HG03460 (cell line): ENCODE data around the gene SMYD3.
"Not testable (repeated sequence)": the region's sequence is repeated elsewhere in the genome, so short reads cannot be mapped to it uniquely, and the experiment has no call there.

Experiments used
- ATAC-seq: cut with Tn5 transposase; IDR thresholded peaks from one replicate; pipeline ENCODE4 v1.9.1; 2021; ENCODE audit not compliant: unreplicated experiment

SMYD3 gene

GRCh38 chr1:246078888-246079252 lies 428.2 kb downstream of the SMYD3 start:
- ATAC-seq: no peak

DNA sequence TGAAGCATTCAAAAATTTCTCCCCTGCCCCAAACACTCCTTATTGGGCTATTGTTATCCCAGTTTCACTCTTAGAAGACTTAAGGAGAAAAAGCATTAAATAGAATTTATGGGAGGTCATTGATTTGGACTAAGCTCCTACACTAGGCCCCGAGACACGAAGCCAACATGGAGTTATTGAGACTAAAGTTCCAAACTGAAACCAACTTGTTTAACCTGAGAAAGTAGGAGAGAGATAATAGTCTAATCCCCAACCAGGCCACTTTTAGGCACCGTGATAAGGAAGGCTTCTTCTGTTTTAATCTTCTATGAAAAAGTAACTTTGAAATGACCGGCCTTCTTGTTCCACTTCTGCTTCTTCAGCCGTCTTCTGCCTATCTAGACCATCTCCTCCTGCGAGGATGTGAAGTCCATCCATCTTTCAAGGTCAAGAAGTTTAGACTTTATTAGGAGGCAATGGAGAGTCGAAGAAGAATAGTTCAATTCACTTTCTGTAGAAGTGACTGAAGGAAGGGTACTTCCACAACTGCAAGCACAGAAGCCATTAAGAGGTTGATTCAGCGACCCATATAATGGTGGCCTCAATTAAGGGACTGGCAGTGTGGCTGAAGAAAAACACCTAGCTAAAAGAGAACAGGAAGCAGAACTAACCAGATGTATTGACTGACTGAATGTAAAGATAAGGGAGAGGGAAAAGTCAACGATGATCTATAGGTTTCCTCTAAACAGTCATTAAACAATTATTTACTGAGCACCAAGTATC lies 428.8 kb downstream of the SMYD3 start:
- no peak for ATAC-seq

DNA sequence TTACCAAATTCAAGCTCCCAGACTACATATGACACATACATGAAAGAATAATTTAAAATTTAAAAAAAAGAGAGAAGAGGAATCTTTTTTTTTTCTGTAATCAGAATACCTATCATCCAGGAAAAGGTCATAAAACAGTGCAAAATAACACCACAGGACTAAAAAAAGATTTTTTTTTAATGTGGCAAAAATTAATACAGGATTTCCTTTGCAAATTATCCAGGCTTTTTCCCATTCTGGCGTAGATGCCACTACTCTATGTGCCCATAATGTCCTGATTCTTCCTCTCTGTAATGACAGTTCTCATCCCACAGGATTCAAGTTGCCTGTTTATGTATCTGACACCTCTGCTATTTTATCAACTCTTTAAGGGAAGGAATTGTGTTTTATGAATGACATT lies 429.6 kb downstream of the SMYD3 start:
- ATAC-seq: no peak

DNA sequence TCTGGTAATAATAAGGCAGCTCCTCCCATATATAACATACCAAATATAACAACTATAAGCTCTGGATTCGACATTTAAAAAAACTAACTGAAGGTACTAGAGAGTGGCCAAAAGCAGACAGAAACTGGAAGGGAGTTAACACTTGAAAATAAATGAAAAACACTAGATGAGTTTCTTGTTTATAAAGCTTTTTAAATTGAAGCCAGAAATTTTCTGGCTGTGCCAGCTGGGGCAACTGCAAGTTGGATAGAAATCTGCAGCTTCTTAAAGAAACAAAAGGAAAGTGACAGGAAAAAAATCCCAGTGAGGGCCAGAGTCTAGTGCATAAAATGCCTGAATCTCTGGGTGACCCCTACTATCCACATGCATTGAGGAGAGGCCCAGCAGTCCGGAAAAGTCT lies 432.7 kb downstream of the SMYD3 start:
- ATAC-seq: no peak

GRCh38 chr1:246072456-246072955 lies 434.6 kb downstream of the SMYD3 start:
- ATAC-seq: no peak

GRCh38 chr1:246071981-246072380 lies 435.1 kb downstream of the SMYD3 start:
- not testable (repeated sequence) for ATAC-seq

DNA sequence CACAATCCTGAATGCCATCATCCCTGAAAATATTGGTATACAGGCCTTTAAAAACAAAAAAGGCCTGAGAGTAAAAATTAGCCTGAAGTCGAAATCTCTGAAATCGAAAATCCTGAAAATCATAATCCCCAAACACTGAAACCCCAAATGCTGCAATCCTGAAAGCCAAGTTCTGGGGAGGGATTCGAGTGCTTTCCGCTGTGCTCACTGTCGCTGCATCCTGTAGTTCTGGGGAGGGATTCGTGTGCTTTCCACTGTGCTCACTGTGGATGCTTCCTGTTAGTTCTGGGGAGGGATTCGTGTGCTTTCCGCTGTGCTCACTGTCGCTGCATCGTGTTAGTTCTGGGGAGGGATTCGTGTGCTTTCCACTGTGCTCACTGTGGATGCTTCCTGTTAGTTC lies 435.5 kb downstream of the SMYD3 start:
- not testable (repeated sequence) for ATAC-seq

GRCh38 chr1:246069581-246069980 lies 437.5 kb downstream of the SMYD3 start:
- ATAC-seq: no peak

GRCh38 chr1:246068619-246069509 lies 438.2 kb downstream of the SMYD3 start:
- ATAC-seq: no peak

DNA sequence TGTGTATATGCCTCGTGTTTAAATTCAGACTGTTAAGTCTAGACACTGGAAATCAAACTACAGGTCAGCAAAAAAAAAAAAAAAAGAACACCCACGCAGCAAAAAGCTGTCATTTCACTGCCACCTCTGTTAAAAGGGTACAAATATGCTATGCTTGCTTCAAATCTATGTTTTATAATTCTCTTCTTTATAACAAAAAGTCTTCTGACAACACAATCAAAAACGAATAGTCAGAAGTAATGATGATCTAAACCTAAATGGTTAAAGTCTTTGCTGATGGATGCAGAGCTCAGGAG lies 438.9 kb downstream of the SMYD3 start:
- ATAC-seq: no peak

DNA sequence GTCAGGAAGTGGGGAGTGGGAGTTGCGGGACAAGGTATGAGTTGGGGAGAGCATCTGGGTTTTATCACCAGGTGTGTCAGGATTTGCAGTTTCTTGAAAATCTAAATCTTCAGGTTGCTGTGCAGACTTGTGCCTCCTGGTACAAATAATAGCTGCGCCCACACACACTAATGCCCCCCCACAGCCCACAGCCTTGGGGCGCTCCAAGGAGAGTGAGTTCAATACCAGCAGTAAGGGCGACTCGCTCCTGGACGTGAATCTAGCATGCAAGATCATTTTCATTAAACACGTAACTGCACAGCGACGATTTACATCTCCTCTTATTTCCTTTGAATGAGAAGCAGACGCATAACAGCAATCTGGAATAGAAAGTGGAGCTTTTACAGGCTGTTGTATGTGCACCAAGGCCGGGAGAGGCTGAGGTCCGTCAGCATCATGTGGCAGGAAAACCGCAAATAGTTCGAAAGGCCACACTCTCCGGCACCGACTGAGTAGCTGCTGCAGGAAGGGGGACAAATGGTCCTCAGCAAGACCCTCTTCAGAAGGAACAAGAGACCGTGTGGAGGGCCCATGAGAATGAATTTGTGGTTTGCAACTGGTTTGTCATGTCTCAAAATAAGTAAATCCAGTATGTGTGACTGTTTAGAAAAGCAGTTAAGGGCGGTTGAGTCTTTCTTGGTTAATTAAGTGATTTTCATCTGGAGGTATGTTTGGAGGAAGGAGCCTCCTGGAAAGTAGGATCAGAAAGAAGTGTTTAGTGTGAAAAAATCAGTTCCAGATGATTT lies 439.5 kb downstream of the SMYD3 start:
- ATAC-seq: no peak

DNA sequence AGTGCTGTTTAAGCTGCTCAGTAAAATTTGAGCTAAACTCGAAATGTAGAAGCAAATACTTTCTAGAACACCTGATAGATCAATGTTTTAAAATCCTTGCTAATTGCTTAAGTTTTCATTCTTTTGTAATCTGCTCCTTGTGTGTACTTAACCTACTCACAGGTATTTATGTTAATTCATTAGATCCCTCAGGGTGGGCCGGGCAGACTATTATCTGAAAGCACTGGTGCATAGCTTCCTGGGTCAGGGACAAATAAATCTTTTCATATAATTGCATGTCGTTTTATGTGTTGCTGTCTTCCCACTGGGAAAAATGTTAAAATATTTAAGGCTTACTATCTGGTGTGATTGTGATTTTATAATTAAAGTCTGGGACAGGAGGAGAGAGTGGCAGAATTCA lies 440.5 kb downstream of the SMYD3 start:
- ATAC-seq: no peak

- no peak for ATAC-seq
Observed at GRCh38 chr1:246065592-246065991, 441.5 kb downstream of the SMYD3 start.

DNA sequence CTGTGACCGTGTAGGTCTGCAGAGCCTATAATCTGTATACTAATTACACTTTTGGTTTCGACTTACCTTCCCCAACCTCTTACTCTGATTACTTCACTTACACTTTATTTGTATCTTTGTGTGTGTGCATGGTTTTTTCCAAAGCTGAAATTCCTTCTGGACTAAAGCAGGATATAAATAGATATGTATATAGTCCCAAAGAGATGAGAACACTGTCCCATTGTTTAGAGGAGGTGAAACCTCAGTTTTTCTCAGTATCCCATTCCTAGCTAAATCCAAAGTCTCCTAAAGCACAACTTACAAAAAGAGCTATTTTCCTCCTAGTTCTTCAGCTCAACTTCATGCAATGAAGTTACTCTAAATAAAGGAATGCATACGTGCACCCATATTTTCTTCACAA lies 442.2 kb downstream of the SMYD3 start:
- no peak for ATAC-seq

- no peak for ATAC-seq
Observed at GRCh38 chr1:246063013-246063616, 444.0 kb downstream of the SMYD3 start.

GRCh38 chr1:246058466-246058865 lies 448.6 kb downstream of the SMYD3 start:
- no peak for ATAC-seq

GRCh38 chr1:246052603-246053002 lies 454.5 kb downstream of the SMYD3 start:
- ATAC-seq: no peak

DNA sequence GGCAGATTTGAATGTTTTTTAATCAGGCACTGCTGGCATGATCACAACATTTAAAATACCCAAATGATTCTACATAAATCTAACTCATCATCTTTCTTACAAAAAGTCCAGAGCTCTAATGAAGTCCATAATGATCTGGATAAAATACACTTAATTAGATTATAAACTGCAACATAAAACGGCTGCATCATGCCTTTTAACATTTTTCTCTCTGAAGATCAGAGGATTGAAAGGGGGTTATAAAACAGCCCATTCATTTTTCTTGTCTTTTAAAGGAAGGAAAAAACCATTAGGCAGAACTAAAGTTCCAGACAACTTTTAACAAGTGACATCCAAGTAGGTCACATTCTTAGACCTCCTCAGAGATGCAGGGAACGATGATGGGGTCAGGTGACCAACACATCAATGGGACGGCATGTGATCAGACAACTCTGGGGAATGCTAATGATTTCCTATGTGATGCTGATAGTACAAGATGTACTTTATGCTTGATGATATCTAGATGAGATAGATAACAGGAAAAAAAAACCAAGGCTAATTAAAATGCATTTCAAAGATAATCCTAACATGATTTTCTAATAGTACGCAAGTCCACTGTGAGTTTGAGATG lies 455.1 kb downstream of the SMYD3 start:
- ATAC-seq: no peak

GRCh38 chr1:246048693-246049092 lies 458.4 kb downstream of the SMYD3 start:
- ATAC-seq: no peak

- ATAC-seq: no peak
Observed at GRCh38 chr1:246043556-246043955, 463.5 kb downstream of the SMYD3 start.

GRCh38 chr1:246041360-246041759 lies 465.7 kb downstream of the SMYD3 start:
- ATAC-seq: no peak
